ENCODE results near the gene ATRNL1.

DNA sequence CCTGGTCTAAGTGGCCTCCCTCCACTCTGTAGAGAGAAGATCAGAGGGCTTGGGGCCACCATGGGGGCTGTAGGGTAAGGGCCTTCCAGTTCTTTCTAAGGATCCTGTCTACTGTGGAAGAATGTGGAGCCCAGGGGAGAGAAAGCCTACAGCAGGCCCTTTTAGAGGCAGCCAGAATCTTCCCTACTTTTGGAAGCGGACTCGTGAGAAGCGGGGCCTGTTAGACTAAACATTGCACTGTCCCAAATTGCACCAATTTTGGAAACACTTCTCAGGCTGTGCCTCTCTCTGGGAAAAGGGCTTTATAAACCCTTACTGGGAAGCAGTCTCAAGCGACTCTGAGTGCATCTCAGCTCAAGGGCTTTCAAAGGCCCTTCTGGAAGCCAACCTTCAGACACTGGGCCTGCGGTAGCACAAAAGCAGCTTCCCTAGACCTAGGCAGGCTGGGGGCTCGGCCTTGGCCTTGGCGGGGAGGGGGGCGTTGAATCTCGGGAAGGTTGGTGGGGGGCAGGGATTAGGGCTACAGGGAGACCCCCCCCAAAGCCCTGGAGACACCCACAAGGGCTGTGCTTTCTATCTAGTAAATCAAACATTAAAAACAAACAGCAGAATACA, 881.8 kb downstream of the ATRNL1 start:
- TF ChIP-seq, protein P1, sequence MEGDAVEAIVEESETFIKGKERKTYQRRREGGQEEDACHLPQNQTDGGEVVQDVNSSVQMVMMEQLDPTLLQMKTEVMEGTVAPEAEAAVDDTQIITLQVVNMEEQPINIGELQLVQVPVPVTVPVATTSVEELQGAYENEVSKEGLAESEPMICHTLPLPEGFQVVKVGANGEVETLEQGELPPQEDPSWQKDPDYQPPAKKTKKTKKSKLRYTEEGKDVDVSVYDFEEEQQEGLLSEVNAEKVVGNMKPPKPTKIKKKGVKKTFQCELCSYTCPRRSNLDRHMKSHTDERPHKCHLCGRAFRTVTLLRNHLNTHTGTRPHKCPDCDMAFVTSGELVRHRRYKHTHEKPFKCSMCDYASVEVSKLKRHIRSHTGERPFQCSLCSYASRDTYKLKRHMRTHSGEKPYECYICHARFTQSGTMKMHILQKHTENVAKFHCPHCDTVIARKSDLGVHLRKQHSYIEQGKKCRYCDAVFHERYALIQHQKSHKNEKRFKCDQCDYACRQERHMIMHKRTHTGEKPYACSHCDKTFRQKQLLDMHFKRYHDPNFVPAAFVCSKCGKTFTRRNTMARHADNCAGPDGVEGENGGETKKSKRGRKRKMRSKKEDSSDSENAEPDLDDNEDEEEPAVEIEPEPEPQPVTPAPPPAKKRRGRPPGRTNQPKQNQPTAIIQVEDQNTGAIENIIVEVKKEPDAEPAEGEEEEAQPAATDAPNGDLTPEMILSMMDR (IDR thresholded peaks at IDR 0.05), result no peak
- no peak for TF ChIP-seq EZH2 (IDR thresholded peaks at IDR 0.05)
